T follicular helper cell (primary cell): ENCODE data around the gene SYNDIG1.

Source experiments
- DNase-seq: peaks from one replicate; pipeline ENCODE4 v3.0.0-alpha.2; 2020; ENCODE audit warnings: low read depth

SYNDIG1 gene

GRCh38 chr20:24630486-24631172, 161.2 kb downstream of the SYNDIG1 start:
- no peak for DNase-seq

GRCh38 chr20:24631173-24631505, 161.7 kb downstream of the SYNDIG1 start:
- DNase-seq = no peak

- no peak for DNase-seq
These were observed 163.2 kb downstream of the SYNDIG1 start for GRCh38 chr20:24632581-24632980.

GRCh38 chr20:24633026-24633425, 163.6 kb downstream of the SYNDIG1 start:
- DNase-seq = no peak

GRCh38 chr20:24633521-24633920, 164.1 kb downstream of the SYNDIG1 start:
- no peak for DNase-seq

GRCh38 chr20:24634855-24635254, 165.4 kb downstream of the SYNDIG1 start:
- no peak for DNase-seq

- DNase-seq = no peak
These were observed 167.2 kb downstream of the SYNDIG1 start for GRCh38 chr20:24636626-24637025.

GRCh38 chr20:24637087-24637486, 167.7 kb downstream of the SYNDIG1 start:
- DNase-seq = no peak

GRCh38 chr20:24637941-24638340, 168.5 kb downstream of the SYNDIG1 start:
- DNase-seq = no peak

GRCh38 chr20:24638591-24639548, 169.4 kb downstream of the SYNDIG1 start:
- DNase-seq = no peak

GRCh38 chr20:24640276-24640675, 170.8 kb downstream of the SYNDIG1 start:
- no peak for DNase-seq

GRCh38 chr20:24640686-24641085, 171.3 kb downstream of the SYNDIG1 start:
- DNase-seq = no peak

- DNase-seq = no peak
These were observed 174.6 kb downstream of the SYNDIG1 start for GRCh38 chr20:24643731-24644626.

- DNase-seq = no peak
These were observed 176.9 kb downstream of the SYNDIG1 start for GRCh38 chr20:24646321-24646720.

- DNase-seq = no peak
These were observed 178.3 kb downstream of the SYNDIG1 start for GRCh38 chr20:24647713-24648112.

GRCh38 chr20:24648481-24648880, 179.1 kb downstream of the SYNDIG1 start:
- DNase-seq = no peak

GRCh38 chr20:24648919-24649318, 179.5 kb downstream of the SYNDIG1 start:
- no peak for DNase-seq

- no peak for DNase-seq
These were observed 180.5 kb downstream of the SYNDIG1 start for GRCh38 chr20:24649787-24650490.

- DNase-seq = no peak
These were observed 181.9 kb downstream of the SYNDIG1 start for GRCh38 chr20:24651171-24651975.

GRCh38 chr20:24651976-24652345, 182.5 kb downstream of the SYNDIG1 start:
- DNase-seq = no peak

- no peak for DNase-seq
These were observed 183.9 kb downstream of the SYNDIG1 start for GRCh38 chr20:24653306-24653705.
